Measurements from ENCODE around the gene C12orf43.
"Not testable (repeated sequence)": the region's sequence is repeated elsewhere in the genome, so short reads cannot be mapped to it uniquely, and the experiment has no call there.

Gene C12orf43

DNA sequence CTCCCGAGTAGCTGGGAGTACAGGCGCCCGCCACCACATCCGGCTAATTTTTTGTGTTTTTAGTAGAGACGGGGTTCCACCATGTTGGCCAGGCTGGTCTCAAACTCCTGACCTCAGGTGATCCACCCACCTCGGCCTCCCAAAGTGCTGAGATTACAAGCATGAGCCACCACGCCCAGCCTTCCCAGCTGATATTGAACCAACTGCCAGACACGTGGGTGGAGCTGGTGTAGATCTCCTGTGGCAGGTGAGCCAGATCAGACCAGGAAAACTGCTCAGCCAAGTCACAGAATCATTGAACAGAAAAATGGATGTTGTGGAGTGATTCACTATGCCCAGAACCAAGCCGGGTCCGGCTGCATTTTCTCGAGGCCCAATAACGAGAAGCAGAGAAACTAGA is 31.1 kb upstream of the C12orf43 start:
- not testable (repeated sequence) for H4K91ac ChIP-seq (ENCODE audit: low read depth, low read length); H3K14ac ChIP-seq (ENCODE audit: low read length); H3K36me3 ChIP-seq (ENCODE audit: control insufficient read depth in 1 of 2, insufficient read depth in 2 of 2, low read length in 2 of 2); H3K4me2 ChIP-seq (ENCODE audit: low read length); H3K27me3 ChIP-seq (ENCODE audit: insufficient read depth, low read length); H3K9ac ChIP-seq (ENCODE audit: low read length); H3K79me1 ChIP-seq (ENCODE audit: low read length); H2BK5ac ChIP-seq (ENCODE audit: low read depth, low read length, poor library complexity); H2BK120ac ChIP-seq (ENCODE audit: insufficient read depth, low read length, poor library complexity); DNase-seq; H3K23ac ChIP-seq (ENCODE audit: low read length); H3K9me3 ChIP-seq (ENCODE audit: insufficient read depth, low read depth, low read length); H2AFZ ChIP-seq (ENCODE audit: insufficient read depth, low read length, poor library complexity); H3K4me1 ChIP-seq (ENCODE audit: control insufficient read depth in 1 of 2, insufficient read depth in 2 of 2, low read length in 2 of 2); H3K18ac ChIP-seq (ENCODE audit: low read length); H3K79me2 ChIP-seq (ENCODE audit: control insufficient read depth, insufficient read depth, low read length, poor library complexity); H3K4ac ChIP-seq (ENCODE audit: low read depth, low read length); H3K27ac ChIP-seq (ENCODE audit: low read depth, low read length); H2AK5ac ChIP-seq (ENCODE audit: low read length); H3K4me3 ChIP-seq (ENCODE audit: low read depth, low read length); H4K8ac ChIP-seq (ENCODE audit: low read depth, low read length); H2BK12ac ChIP-seq (ENCODE audit: low read length); H4K12ac ChIP-seq (ENCODE audit: low read depth, low read length)
- no CpG with 5 or more reads among the region's 12 CpGs for WGBS (ENCODE audit: extremely low coverage, insufficient coverage, insufficient read length)

GRCh38 chr12:121043067-121043466 is 26.8 kb upstream of the C12orf43 start:
- Histone ChIP-seq H2AK5ac (ENCODE audit: low read length) (no peak overlapping the region), H3K14ac (ENCODE audit: low read length) (no peak overlapping the region), H3K27me3 (ENCODE audit: insufficient read depth, low read length) (no peaks in the 10 kb centered on the region), H3K18ac (ENCODE audit: low read length) (no peak overlapping the region), H3K79me2 (ENCODE audit: control insufficient read depth, insufficient read depth, low read length, poor library complexity) (no peaks in the 10 kb centered on the region), H2BK5ac (ENCODE audit: low read depth, low read length, poor library complexity) (no peak overlapping the region), H3K9ac (ENCODE audit: low read length) (no peak overlapping the region), H3K27ac (ENCODE audit: low read depth, low read length) (no peak overlapping the region), H3K4me2 (ENCODE audit: low read length) (no peak overlapping the region), H3K36me3 (ENCODE audit: control insufficient read depth in 1 of 2, insufficient read depth in 2 of 2, low read length in 2 of 2) (no peaks in the 10 kb centered on the region), H4K12ac (ENCODE audit: low read depth, low read length) (no peak overlapping the region), H2BK12ac (ENCODE audit: low read length) (no peak overlapping the region), H3K23ac (ENCODE audit: low read length) (no peak overlapping the region), H4K8ac (ENCODE audit: low read depth, low read length) (no peak overlapping the region), H2BK120ac (ENCODE audit: insufficient read depth, low read length, poor library complexity) (no peak overlapping the region), H4K91ac (ENCODE audit: low read depth, low read length) (no peak overlapping the region), H2AFZ (ENCODE audit: insufficient read depth, low read length, poor library complexity) (no peak overlapping the region), H3K4me1 (ENCODE audit: control insufficient read depth in 1 of 2, insufficient read depth in 2 of 2, low read length in 2 of 2) (no peaks in the 10 kb centered on the region), H3K4me3 (ENCODE audit: low read depth, low read length) (no peak overlapping the region), H3K79me1 (ENCODE audit: low read length) (no peaks in the 10 kb centered on the region), H3K4ac (ENCODE audit: low read depth, low read length) (no peak overlapping the region), H3K9me3 (ENCODE audit: insufficient read depth, low read depth, low read length) (no peaks in the 10 kb centered on the region)
- no CpG with 5 or more reads among the region's 4 CpGs for WGBS (ENCODE audit: extremely low coverage, insufficient coverage, insufficient read length)
- no peak for DNase-seq

- no CpG with 5 or more reads among the region's 13 CpGs for WGBS (ENCODE audit: extremely low coverage, insufficient coverage, insufficient read length)
- Histone ChIP-seq H2AFZ (ENCODE audit: insufficient read depth, low read length, poor library complexity) (no peak within 1 kb of the TSS), H3K27me3 (ENCODE audit: insufficient read depth, low read length) (no peaks in the 10 kb centered on the region), H3K36me3 (ENCODE audit: control insufficient read depth in 1 of 2, insufficient read depth in 2 of 2, low read length in 2 of 2) (no peaks in the 10 kb centered on the region), H3K4me3 (ENCODE audit: low read depth, low read length) (no peak within 1 kb of the TSS), H2AK5ac (ENCODE audit: low read length) (no peak within 1 kb of the TSS), H3K9me3 (ENCODE audit: insufficient read depth, low read depth, low read length) (no peaks in the 10 kb centered on the region), H3K14ac (ENCODE audit: low read length) (no peak within 1 kb of the TSS), H3K4me1 (ENCODE audit: control insufficient read depth in 1 of 2, insufficient read depth in 2 of 2, low read length in 2 of 2) (no peaks in the 10 kb centered on the region), H3K4ac (ENCODE audit: low read depth, low read length) (no peak within 1 kb of the TSS), H4K91ac (ENCODE audit: low read depth, low read length) (no peak within 1 kb of the TSS), H3K79me2 (ENCODE audit: control insufficient read depth, insufficient read depth, low read length, poor library complexity) (no peaks in the 10 kb centered on the region), H3K27ac (ENCODE audit: low read depth, low read length) (no peak within 1 kb of the TSS), H3K18ac (ENCODE audit: low read length) (no peak within 1 kb of the TSS), H2BK5ac (ENCODE audit: low read depth, low read length, poor library complexity) (no peak within 1 kb of the TSS), H3K9ac (ENCODE audit: low read length) (no peak within 1 kb of the TSS), H3K4me2 (ENCODE audit: low read length) (no peak within 1 kb of the TSS), H3K23ac (ENCODE audit: low read length) (no peak within 1 kb of the TSS), H2BK120ac (ENCODE audit: insufficient read depth, low read length, poor library complexity) (no peak within 1 kb of the TSS), H4K8ac (ENCODE audit: low read depth, low read length) (no peak within 1 kb of the TSS), H3K79me1 (ENCODE audit: low read length) (no peaks in the 10 kb centered on the region), H4K12ac (ENCODE audit: low read depth, low read length) (peak within 1 kb of the TSS; percentile 51), H2BK12ac (ENCODE audit: low read length) (no peak within 1 kb of the TSS)
- DNase-seq: peak; percentile 19 to 45
Observed at GRCh38 chr12:121038861-121039668, 22.8 kb upstream of the C12orf43 start, which contains the start of gene OASL. Gene OASL (minus strand): TSS chr12:121039246. CDS start chr12:121038971, 275 bp downstream.

DNA sequence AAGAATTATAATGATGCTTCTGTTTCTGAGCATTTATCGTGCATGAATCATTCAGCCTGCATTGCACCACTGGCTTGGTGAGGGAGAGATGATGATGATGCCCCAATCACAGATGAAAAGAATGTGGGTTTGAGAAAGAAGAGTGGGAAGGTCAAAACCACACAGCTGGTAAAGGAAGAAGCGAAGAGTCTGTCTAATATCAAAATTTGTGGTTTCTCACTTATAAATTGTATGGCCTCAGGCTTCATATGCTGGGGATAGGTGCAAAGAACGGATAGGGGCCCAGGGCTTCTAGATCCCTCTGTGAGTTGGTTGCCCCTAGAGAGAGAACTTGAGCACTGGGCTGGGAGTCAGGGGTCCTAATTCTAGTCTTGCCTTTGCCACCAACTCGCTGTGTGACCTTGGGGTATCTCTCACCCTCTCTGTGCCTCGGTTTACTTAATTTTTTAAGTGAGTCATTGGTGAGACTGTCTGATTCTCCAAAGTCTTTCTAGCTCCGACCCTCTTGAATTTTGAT is 20.6 kb upstream of the C12orf43 start:
- Histone ChIP-seq H3K4ac (ENCODE audit: low read depth, low read length) (no peak overlapping the region), H2AFZ (ENCODE audit: insufficient read depth, low read length, poor library complexity) (no peak overlapping the region), H3K4me1 (ENCODE audit: control insufficient read depth in 1 of 2, insufficient read depth in 2 of 2, low read length in 2 of 2) (no peaks in the 10 kb centered on the region), H3K18ac (ENCODE audit: low read length) (no peak overlapping the region), H3K27me3 (ENCODE audit: insufficient read depth, low read length) (no peaks in the 10 kb centered on the region), H3K4me2 (ENCODE audit: low read length) (no peak overlapping the region), H3K36me3 (ENCODE audit: control insufficient read depth in 1 of 2, insufficient read depth in 2 of 2, low read length in 2 of 2) (no peaks in the 10 kb centered on the region), H3K14ac (ENCODE audit: low read length) (no peak overlapping the region), H2BK5ac (ENCODE audit: low read depth, low read length, poor library complexity) (no peak overlapping the region), H2BK120ac (ENCODE audit: insufficient read depth, low read length, poor library complexity) (no peak overlapping the region), H3K79me2 (ENCODE audit: control insufficient read depth, insufficient read depth, low read length, poor library complexity) (no peaks in the 10 kb centered on the region), H3K9ac (ENCODE audit: low read length) (no peak overlapping the region), H4K12ac (ENCODE audit: low read depth, low read length) (no peak overlapping the region), H3K9me3 (ENCODE audit: insufficient read depth, low read depth, low read length) (no peaks in the 10 kb centered on the region), H3K23ac (ENCODE audit: low read length) (no peak overlapping the region), H4K8ac (ENCODE audit: low read depth, low read length) (no peak overlapping the region), H3K79me1 (ENCODE audit: low read length) (no peaks in the 10 kb centered on the region), H3K27ac (ENCODE audit: low read depth, low read length) (no peak overlapping the region), H2BK12ac (ENCODE audit: low read length) (no peak overlapping the region), H4K91ac (ENCODE audit: low read depth, low read length) (no peak overlapping the region), H2AK5ac (ENCODE audit: low read length) (no peak overlapping the region), H3K4me3 (ENCODE audit: low read depth, low read length) (no peak overlapping the region)
- no CpG with 5 or more reads among the region's 6 CpGs for WGBS (ENCODE audit: extremely low coverage, insufficient coverage, insufficient read length)
- DNase-seq: peak in 1 of 2 donors; percentile 27

Measured in trophoblast cell (in vitro differentiated cells and primary cell).